WI38 (cell line): ENCODE results near the gene VWA8.

ENCODE experiments used
- H3K4me3 ChIP-seq: 2 replicates; pipeline ENCODE4 v1.5.1; 2011; ENCODE audit warnings: low read depth, mild to moderate bottlenecking, control low read depth, low read length
- CTCF ChIP-seq: IDR thresholded peaks from 2 replicates; pipeline ENCODE4 v1.5.1; 2012; ENCODE audit warnings: low read depth, mild to moderate bottlenecking, control low read depth, low read length

VWA8 gene

GRCh38 chr13:41995946-41996345 is 35.0 kb upstream of the VWA8 start:
- H3K4me3 ChIP-seq = no peak overlapping the region
- no peak for TF ChIP-seq CTCF

- H3K4me3 ChIP-seq = no peak overlapping the region
- TF ChIP-seq CTCF = no peak
These were observed 34.4 kb upstream of the VWA8 start for GRCh38 chr13:41995336-41995735.

- H3K4me3 ChIP-seq = no peak overlapping the region
- TF ChIP-seq CTCF = no peak
These were observed 33.8 kb upstream of the VWA8 start for GRCh38 chr13:41994696-41995095.

- no peak overlapping the region for H3K4me3 ChIP-seq
- TF ChIP-seq CTCF = no peak
These were observed 31.0 kb upstream of the VWA8 start for GRCh38 chr13:41991936-41992335.

- no peak for TF ChIP-seq CTCF
- H3K4me3 ChIP-seq = no peak overlapping the region
These were observed 27.3 kb upstream of the VWA8 start for GRCh38 chr13:41988244-41988643.

- TF ChIP-seq CTCF = no peak
- no peak overlapping the region for H3K4me3 ChIP-seq
These were observed 25.0 kb upstream of the VWA8 start for GRCh38 chr13:41985788-41986508.

GRCh38 chr13:41981951-41982715 is 21.2 kb upstream of the VWA8 start:
- H3K4me3 ChIP-seq = no peak overlapping the region
- TF ChIP-seq CTCF = no peak
